SIG-M5 (cell line): Measurements from ENCODE around the gene KLHL25.

Source experiments
- DNase-seq: peaks from one replicate; lab custom pipeline; 2025; lab: John Stamatoyannopoulos, UW

The KLHL25 gene

DNA sequence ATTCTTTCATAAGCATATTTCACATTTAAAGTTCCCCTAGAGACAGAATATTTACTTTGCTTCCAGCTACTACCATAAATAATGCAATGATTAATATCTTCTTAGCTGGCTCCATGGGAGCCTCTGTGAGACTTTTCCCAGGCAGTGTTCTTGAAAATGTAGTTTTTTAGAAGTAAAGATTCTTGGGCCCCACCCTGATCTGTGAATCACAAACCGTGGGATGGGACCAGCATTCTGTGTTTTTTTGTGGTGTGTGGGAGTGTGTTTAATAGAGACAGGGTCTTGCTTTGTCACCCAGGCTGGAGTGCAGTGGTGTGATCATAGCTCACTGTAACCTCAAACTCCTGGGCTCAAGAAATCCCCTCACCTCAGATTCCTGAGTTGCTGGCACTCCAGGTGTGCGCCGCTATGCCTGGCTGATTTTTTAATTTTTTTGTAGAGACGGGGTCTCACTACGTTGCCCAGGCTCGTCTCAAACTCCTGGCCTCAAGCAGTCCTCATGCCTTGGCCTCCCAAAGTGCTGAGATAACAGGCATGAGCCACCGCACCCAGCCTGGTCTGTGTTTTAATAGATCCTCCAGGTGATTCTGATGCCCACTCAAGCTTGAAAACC lies 83.0 kb downstream of the KLHL25 start:
- DNase-seq, result no peak

DNA sequence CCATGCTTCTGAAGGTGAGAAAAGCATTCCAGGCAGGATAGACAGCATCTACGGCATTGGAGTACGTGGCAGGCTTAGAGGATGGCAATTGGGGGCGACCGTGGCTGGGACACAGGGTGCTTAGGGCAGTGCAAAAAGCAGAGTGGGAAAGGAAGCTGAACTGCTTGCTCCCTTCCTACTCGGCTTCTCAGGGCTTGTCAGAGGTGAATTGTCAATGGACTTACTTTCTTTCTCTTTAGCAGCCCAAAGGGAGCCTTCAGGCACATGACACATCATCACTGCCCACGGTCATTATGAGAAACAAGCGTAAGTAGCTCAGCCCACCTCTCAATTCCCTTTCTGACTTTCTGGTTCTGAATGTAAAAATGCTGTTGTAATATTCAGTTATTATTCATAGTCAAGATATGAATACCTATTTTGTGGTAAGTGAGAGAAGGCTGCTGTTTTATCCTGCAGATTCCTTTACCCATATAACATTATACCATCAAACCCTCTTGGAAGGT lies 84.3 kb downstream of the KLHL25 start:
- DNase-seq, result no peak
